ENCODE measurements around the gene SORBS1. TPM values are rescaled to one million over a fixed set of nuclear protein-coding genes. Genes with fewer than 3 reads are reported as not detected.

SORBS1 gene
- total RNA-seq, 1 donor from 2014 or later: 0.69 TPM

DNA sequence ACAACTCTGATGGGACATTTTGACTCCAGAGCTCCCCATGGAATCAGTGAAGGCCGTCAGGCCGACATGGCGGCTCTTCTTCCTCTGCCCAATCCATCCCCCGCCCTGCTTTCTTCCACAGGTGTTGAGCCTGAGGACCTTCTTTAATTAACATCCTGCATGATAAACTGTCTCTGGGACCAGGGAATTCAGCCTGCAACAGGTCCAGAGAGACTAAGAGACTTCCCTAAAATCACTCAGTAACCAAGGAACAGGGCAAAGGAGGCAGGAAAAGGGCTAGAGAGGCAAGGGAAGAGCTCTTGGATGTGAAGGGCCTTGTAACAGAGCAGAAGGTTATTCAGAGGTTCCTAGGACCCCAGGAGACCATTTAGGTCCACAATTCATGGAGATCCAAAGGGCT lies 264.4 kb downstream of the SORBS1 start:
- intact Hi-C loops (cut with micrococcal nuclease): loop anchor here (5.0 to 10.0 kb wide), 4 partner anchors 66 to 1402 kb away; partner anchors contain the start of genes ALDH18A1, SLC35G1 and TCTN3

DNA sequence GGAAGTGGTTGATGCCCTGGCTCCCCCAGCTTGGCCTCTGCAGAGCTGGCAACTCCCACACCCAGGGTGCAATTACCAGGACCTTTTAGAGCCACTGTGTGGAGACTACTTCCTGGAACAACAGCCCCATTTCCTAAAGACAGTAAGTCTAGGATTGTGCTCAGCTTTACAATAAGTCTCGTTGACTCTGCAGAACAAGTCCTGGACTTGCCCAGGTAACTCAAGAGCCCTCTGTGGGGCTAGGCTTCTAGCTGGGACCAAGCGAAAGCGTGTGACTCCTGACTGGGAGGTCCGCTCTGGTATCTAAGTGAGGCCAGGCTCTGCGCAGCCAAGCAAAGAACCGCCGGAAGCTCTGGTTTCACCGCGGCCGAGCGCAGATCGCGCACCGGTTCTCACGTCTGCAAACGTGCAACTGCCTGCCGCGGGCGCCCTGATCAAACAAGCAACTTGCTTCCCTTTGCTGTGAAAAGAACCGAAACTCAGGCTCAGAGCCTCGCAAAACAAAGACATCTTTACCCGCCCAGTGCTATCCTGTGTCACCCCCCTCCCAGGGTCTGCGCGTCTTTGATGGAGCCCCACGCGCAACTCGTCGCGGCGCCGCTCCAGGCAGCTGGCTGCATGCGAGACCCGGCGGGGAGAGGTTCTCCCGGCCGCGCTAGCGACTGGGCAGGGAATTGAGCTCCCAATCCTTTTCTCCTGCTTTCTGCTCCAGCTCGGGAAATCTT lies 266.0 kb downstream of the SORBS1 start:
- intact Hi-C loops (cut with micrococcal nuclease): loop anchor here (2.0 to 10.0 kb wide), 5 partner anchors 48 to 1400 kb away; partner anchors contain the start of genes ALDH18A1, SLC35G1 and TCTN3

DNA sequence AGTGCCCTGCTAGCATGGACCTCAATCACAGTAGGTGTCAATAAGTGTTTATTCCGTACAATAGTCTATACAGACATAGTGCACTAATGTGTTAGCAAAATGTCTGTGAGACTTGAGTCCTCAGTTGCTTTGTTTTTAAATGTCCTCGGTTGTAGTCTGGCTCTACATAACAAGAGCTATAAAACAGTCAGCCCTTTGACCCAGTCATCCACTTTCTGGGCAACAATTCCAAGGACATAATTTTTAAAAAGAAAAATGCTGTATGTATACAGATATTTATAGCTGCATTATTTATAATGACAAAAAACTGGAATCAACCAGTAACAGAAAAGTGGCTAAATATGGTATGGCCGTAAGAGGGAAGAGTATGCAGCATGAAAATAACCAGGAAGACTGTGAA lies 267.5 kb downstream of the SORBS1 start:
- intact Hi-C loops (cut with micrococcal nuclease): loop anchor here (2.0 to 10.0 kb wide), 6 partner anchors 47 to 1399 kb away; partner anchors contain the start of genes ALDH18A1, HELLS, SLC35G1 and TCTN3

DNA sequence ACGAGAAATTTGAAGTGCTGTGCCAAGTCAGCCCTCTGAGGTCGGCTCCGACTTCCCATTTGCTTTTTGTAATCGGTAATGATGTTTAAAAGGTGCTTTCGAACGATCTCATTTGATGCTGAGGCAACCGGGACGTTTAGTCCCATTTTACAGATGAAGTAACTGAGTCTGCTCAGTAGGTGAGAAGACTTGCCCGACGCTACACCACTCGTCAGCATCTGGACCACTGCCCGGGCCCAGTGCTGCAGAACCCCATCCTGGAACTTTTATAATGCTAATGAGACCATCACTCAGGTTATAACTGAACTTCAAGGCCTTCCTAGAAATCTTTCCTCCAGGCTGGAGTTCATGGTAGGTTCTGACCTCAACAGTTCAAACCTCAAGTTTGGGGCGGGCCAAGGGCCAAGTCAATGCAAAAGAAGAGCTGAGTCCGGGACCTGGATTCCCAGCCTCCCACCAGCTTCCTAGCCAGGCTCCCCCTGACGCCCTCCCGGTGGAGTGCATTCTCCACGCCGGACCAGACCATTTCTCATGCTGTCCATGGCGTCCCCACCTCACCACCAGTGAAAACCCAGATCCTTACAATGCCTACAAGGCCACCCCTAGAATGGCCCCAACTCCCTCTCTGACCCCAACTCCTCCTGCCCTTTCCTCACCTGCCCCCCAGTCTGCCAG lies 269.7 kb downstream of the SORBS1 start:
- intact Hi-C loops (cut with micrococcal nuclease): loop anchor here (1.0 to 10.0 kb wide), 6 partner anchors 109 to 1397 kb away; partner anchors contain the start of genes ALDH18A1, HELLS, SLC35G1 and SORBS1

DNA sequence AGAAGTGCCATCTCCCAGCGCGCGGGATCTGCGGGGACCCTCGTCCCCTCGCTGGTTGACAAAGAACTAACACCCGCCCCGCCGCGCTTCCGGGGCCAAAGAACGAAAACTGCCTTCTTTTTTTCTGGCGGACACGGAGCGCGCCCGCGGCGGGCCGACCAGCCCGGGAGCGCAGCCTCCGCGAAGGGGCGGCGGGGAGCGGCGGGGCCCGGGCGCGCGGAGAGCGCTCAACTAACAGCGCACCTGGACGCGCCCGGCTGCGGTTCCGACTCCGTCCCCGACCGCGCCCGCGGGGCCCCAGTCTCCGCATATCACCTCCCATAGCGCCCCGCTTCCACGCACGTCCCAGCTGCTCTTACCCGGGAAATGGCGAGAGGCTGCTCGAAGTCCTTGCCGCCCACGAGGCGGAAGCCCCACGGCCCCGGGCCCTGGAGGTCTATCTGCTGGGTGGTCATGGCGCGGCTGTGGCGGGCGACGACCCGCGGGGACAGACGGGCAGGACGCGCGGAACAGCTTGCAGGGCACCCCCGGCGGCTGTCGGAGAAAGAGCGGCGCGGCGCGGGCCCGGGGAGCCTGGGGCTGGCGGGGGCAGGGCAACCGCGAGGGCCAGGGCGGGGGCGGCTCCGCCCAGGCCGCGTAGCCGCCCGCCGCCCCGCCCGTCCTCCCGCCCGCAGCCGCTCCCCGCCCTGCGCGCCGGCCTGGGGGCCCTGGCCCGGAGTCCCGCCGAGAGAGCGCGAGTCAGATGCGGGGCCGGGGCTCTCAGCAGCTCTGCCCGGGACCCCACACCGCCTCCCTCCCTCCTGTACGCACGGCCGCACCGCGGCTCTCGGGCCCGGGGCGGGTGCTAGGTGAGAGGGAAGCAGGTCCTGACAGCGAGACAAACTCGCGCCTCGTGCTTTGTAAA lies 270.5 kb downstream of the SORBS1 start, which contains the start of gene PDLIM1:
Gene PDLIM1 (minus strand): TSS at position 543 of the 904 bp plus-strand sequence. CDS start 88 bp downstream, at position 455.
- intact Hi-C loops (cut with micrococcal nuclease): loop anchor here (1.0 to 10.0 kb wide), 6 partner anchors 108 to 1396 kb away; partner anchors contain the start of genes ALDH18A1, HELLS, SLC35G1 and SORBS1

DNA sequence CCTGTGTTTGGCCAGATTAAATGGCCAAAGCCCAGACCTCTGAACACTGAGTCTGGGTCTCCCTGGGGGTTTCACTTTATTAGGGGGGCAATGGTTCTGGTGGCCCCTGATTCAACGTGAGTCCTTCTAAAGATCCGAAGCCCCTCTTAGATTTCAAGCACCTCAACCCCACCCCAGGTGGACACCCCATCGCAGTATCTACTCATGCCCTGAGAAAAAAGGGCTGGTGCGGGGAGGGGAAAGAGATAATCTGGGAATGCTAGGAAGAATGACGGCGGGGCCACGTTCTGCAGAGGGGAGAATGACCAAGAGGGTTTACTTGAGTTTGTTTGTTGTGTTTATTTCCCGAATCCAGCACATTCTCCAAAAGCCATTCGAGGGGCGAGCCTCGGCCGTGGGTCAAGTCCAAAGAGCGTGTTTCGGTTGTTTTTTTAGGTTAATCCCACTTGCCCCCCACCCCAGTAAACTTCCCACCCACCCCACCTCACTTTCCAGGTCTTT lies 271.2 kb downstream of the SORBS1 start:
- intact Hi-C loops (cut with micrococcal nuclease): loop anchor here (5.0 to 10.0 kb wide), 5 partner anchors 108 to 1395 kb away; partner anchors contain the start of genes ALDH18A1, HELLS, SLC35G1 and TCTN3

DNA sequence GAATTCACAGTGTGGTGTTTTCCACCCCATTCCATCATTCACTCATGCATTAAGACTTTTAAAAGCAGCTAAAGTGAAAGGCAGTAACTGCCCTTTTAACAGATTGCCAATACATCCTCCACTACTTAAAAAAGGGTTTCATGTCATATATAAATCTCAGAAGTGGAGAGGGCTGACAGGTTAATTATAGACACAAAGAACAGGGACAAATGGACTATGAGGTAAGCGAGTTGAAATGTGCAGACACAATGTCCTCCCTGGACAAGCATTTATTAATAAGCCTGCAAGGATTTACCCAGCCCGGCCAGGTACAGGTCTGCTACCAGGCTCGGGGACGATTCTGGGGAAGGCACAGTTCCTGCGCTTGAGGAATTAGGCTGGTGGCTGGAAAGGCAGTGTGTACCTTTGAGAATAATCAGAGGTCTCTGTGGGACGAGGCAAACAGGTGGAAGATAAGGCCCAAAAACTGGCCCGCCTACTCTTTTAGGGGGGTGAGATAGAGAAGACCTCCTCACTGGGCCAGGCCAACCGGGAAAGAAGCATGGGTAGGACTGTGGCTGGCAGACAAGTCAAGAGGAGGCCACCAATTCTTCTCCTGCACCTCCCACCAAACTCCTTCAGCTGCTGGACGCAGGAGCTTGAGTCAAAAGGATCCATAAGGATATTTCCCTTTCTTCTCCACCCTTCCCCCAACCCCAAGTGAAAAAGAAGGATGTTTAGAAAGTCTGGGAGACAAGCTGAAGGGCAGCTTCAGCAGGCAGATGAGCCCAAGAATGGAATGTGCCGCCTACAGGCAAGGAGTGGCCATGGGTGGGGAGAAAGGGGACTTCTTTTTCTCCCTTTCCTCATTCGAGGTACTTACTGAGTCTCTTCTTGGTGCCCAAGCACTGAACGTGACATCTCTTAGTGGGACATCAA lies 271.9 kb downstream of the SORBS1 start:
- intact Hi-C loops (cut with micrococcal nuclease): no loop called here

DNA sequence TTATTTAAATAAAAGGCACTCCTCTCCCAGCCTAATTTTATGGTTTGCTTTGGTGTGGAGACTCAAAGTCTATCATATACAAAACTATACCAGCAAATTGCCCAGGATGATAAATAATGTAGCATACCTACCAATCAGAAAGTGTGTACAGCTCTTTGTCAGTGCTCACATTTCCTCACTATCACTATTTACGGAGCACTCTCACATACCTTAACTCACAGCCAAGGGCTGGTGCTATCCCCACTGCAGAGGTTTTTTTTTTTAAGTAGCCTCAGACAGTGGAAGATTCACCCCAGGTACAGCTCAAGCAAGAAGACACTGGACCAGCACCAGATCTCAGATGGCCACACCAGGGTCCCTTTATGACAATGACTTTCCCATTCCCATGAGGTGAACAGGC lies 272.9 kb downstream of the SORBS1 start:
- intact Hi-C loops (cut with micrococcal nuclease): no loop called here

DNA sequence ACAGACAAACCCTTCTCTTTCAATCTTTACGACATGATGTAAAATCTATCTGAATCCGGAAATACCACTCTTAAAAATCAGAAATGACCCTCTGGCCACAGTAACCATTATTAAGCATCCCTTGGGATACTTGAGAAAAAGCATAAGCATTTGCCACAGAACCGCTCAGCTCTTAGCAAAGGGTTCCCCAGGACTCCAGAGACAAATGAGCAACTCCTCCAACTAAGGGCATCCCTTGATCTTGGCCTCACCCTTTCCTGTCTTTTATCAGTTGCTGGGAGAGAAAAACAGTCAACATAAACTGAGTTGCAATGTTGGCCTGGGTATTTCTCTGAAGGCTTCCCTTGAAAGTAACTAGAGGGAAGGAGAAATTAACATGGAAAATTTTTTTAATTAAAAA lies 273.9 kb downstream of the SORBS1 start:
- intact Hi-C loops (cut with micrococcal nuclease): no loop called here

DNA sequence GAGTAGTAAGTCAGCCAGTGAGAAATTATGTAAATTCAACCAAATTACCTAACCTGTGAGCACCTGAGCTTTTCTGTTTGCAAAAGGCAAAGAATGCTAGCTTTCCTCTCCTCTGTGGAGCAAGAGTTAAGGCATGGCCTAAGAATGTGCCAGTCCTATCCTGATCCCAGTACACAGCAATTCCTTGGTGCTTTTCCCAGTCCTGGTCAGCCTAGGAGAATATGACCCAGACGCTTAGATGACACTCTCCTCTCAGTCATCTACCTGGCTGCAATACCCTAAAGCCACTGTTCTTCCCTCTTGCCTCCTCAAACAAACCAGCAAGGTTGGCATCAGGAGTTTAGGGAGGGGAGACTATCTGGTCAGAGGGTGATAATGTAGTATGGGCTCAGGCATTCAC lies 274.5 kb downstream of the SORBS1 start:
- intact Hi-C loops (cut with micrococcal nuclease): no loop called here

DNA sequence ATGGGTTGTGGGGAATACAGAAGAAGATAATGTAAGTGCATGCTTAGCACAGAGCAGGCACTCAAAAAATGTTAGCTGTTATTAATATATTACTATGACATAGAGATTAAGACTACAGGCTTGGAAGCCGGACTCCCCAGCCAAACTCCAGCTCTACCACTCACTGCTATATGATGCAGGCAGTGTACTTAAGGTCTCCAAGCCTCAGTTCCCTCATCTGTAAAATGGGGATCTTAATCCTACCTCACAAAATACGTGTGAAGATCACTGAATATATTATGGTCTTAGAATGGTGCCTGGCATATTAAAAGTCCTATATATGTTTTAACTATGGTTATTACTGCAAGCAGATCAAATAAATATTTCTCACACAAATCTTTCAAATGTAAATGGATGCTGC lies 275.6 kb downstream of the SORBS1 start:
- intact Hi-C loops (cut with micrococcal nuclease): no loop called here

DNA sequence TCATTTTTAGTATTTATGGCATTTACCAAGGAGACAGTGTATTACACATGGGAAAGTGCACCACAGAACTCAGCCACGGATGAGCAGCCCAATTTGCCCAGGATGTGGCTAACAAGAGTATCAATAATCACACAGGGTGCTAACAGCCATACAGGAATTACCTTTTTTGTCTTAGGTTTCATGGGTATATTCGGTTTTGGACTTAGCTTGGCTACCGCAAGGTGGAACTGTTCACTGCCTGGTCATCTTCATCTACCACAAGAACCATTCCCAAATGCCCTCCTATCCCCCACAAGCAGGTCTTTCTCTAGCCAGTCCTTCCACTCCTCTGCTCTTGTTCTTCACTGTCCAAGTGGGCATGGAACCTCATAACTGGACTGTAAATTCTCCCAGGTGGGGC lies 276.4 kb downstream of the SORBS1 start:
- intact Hi-C loops (cut with micrococcal nuclease): no loop called here

DNA sequence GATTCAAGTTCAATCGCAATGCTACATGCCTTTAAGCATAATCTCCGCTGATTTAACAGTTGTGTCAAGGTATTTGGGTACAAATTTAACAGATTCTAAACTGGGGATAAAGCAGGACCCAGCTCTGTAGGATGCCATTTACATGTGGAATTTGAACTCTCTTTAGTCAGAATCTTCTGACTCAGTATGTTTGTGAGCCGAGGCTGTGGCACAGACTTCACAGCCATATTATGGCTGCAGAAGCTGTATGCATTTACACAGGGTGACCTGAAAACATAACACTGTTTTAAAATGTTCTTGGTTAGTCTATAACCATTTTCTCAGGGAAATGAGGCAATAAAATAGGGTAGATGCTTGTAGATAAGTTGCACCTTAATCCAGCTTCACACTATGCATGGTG lies 279.1 kb downstream of the SORBS1 start:
- intact Hi-C loops (cut with micrococcal nuclease): no loop called here

DNA sequence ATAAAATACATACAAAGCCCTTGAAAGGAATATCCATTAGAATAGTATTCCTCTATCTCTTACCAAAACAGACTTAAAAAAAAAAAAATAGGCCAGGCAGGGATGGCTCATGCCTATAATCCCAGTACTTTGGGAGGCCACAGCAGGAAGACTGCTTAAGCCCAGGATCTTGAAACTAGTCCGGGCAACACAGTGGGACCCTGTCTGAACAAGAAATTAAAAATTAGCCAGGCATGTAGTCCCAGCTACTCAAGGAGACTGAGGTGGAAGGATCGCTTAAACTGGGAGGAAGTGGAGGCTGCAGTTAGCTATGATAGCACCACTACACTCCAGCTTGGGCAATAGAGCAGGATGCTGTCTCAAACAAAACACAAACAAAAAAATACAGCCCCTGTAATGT lies 280.0 kb downstream of the SORBS1 start:
- intact Hi-C loops (cut with micrococcal nuclease): no loop called here

DNA sequence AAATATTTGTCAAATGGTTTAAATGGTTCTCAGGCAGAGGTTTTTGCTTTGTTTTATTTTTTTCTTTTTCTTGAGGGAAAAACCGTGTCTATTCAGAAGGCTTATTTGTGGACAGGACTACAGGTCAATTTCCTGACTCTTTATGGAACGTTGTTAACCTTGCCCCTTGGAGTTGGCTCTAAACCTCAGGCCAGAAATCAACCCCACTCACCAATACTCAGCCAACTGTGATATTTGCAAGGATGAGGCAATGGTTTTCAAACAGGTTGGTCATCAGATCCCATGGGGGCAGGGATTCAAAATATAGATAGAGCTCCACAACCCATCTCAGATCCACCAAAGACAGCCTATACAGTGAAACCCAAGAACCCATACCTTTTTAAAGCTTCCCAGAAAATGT lies 280.5 kb downstream of the SORBS1 start:
- intact Hi-C loops (cut with micrococcal nuclease): no loop called here

DNA sequence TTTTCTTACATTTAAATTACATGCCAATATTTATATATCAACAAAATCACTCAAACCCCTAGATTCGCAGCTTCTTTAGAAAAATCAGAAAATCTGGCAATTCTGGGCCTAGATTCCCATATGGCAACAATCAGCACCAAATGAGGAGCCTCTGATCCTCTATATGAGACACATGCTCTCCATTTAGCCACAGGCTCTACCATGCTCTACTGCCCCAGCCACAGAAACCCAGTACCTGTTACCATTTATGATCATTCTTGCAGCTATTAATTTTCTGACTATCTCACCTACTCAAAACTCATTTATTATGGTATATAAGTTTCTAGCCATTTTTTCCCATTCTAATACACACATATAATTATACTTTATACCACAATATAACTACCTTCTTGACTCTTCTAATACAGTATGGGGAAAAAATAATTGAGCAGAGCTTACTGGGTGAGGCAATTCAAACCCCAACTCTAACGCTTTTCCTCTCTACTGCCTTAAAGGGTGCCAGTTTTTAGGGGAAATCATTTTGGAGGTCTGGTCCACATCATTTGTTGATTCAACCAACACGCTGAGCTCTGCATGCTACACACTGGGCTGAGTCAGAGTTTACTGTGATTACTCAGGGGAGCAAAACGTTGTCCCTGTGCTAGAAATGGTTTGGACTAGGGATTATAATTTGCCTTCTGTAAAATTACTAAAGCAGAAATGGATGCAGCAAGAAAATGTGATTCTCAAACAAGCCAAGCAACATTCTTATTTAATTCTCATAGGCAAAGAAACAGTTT lies 281.9 kb downstream of the SORBS1 start:
- intact Hi-C loops (cut with micrococcal nuclease): no loop called here

DNA sequence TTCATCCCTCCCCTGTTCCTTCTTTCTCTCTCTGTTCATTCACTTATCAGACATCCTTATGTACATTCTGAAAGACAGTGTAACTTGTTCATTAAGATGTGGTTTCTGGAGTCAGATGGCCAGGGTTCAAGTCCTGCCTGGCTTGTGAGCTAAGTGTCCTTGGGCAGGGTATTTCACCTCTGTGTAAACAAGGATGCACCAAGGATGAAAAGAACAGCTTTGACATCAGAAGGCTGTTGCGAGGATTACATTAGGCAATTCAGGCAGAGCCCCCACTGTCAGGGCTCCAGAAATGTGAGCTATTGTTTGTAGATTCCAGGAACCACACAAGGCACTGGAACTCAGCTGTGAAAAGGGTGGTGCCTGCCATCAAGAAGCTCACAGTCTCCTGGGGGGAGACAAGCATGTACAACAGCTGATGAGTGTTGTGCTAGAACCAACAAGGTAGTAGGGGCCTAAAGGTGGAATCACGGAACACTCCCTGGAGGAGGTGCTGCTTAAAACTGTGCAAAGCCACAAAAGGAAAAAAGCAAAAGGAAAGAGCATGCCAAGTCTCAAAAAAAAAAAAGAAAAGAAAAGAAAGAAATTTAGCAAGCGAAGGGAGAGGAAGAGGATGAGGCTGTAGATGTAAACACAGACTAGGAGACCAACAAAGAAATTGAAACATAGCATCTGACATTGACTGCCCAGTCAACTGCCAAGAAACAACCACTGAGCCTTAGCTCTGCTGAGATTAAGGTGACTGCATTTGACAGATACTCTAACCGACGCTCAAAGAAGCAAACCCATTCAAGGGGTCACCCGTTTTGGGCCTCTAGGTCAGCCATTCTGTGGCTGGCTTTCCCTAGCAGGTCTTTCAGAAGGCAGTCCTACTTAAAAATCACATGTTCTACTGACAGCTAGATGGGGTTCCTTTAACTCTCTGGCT lies 282.8 kb downstream of the SORBS1 start:
- intact Hi-C loops (cut with micrococcal nuclease): no loop called here

DNA sequence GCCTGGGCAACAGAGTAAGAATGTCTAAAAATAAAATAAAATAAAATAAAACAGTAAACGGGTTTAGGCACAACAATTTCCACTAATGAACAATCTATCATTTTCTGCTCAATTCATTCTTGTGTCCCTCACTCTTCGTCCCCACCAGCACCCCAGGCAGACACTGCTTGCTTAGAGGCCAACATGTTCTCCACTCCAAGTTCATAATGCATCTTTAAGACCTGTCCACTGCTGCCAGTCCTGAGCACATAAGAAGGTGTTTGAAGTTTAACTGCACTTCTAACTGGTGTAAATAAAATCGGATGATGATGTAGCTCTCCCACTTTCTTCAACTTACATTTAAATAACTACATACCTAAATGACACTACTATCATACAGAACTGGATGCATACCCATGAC lies 283.6 kb downstream of the SORBS1 start:
- intact Hi-C loops (cut with micrococcal nuclease): no loop called here
